ENCODE measurements around the gene CRYBA1. TPM values are rescaled to one million over a fixed set of nuclear protein-coding genes. Genes with fewer than 3 reads are reported as not detected.
A peak's percentile ranks its signal among the peaks of the same experiment; 100 is the strongest.

CRYBA1 gene
- total RNA-seq, 2 experiments from 2014 or later = not detected

GRCh38 chr17:29283496-29283895 lies 36.8 kb downstream of the CRYBA1 start:
- Histone ChIP-seq H3K4me3 (ENCODE audit: low read length) (no peak overlapping the region), H3K9me3 (ENCODE audit: control insufficient read depth in 1 of 2, insufficient read depth in 1 of 2, low read length in 2 of 2) (peaks cover 15 to 16% of the 10 kb centered on the region in 2 experiments), H3K27me3 (ENCODE audit: control insufficient read depth in 1 of 2, insufficient read depth in 2 of 2, low read length in 2 of 2) (no peaks in the 10 kb centered on the region), H3K27ac (ENCODE audit: low read depth in 1 of 2, low read length in 2 of 2) (no peak overlapping the region), H3K36me3 (ENCODE audit: insufficient read depth, low read length) (peaks cover 90% of the 10 kb centered on the region), H3K4me1 (ENCODE audit: insufficient read depth, low read length) (peaks cover 46% of the 10 kb centered on the region)
- Mint-ChIP-seq H3K27ac (peak overlapping the region; percentile 63), H3K9me3 (peaks cover 4% of the 10 kb centered on the region), H3K4me1 (ENCODE audit: low read depth) (peaks cover 57% of the 10 kb centered on the region), H3K4me3 (peak overlapping the region; percentile 65), H3K27me3 (no peaks in the 10 kb centered on the region), H3K36me3 (ENCODE audit: low read depth) (peaks cover 97% of the 10 kb centered on the region)
- ChIA-PET CTCF (interaction anchor here (1.0 kb wide), 2 partner anchors 7 to 10 kb away, joined by 3 read pairs; partner anchors contain the start of gene NUFIP2), POLR2A (no interaction called here)
- intact Hi-C loops (cut with DNase I, micrococcal nuclease) = no loop called here
- peak in 1 of 14 experiments; percentile 23 for DNase-seq
- peak; percentile 44 for ATAC-seq (ENCODE audit: poor library complexity)
- no peak for TF ChIP-seq CTCF (IDR thresholded peaks at IDR 0.05)

- peaks cover 4% of the 10 kb centered on the region for H3K9me3 Mint-ChIP-seq
- H3K36me3 ChIP-seq (ENCODE audit: insufficient read depth, low read length) = peaks cover 89% of the 10 kb centered on the region
- no peak overlapping the region for H3K4me3 ChIP-seq (ENCODE audit: low read length)
- H3K4me3 Mint-ChIP-seq = peak overlapping the region; percentile 65
- peaks cover 11 to 14% of the 10 kb centered on the region in 2 experiments for H3K9me3 ChIP-seq (ENCODE audit: control insufficient read depth in 1 of 2, insufficient read depth in 1 of 2, low read length in 2 of 2)
- intact Hi-C loops (cut with DNase I, micrococcal nuclease) = no loop called here
- no peak overlapping the region for H3K27ac ChIP-seq (ENCODE audit: low read depth in 1 of 2, low read length in 2 of 2)
- peaks cover 62% of the 10 kb centered on the region for H3K4me1 Mint-ChIP-seq (ENCODE audit: low read depth)
- peak; percentile 15 for TF ChIP-seq CTCF (IDR thresholded peaks at IDR 0.05)
- DNase-seq (no peak), ATAC-seq (ENCODE audit: poor library complexity) (no peak)
- peaks cover 51% of the 10 kb centered on the region for H3K4me1 ChIP-seq (ENCODE audit: insufficient read depth, low read length)
- CTCF ChIA-PET = interaction anchor here (1.0 kb wide), 2 partner anchors 7 to 10 kb away, joined by 3 read pairs; partner anchors contain the start of gene NUFIP2
- H3K27me3 Mint-ChIP-seq = no peaks in the 10 kb centered on the region
- POLR2A ChIA-PET = no interaction called here
- H3K36me3 Mint-ChIP-seq (ENCODE audit: low read depth) = peaks cover 97% of the 10 kb centered on the region
- no peaks in the 10 kb centered on the region for H3K27me3 ChIP-seq (ENCODE audit: control insufficient read depth in 1 of 2, insufficient read depth in 2 of 2, low read length in 2 of 2)
- H3K27ac Mint-ChIP-seq = peak overlapping the region; percentile 63
Measured at GRCh38 chr17:29283961-29284360, 37.3 kb downstream of the CRYBA1 start.

- ChIA-PET POLR2A (interaction anchor here (1.2 to 1.4 kb wide), 2 partner anchors 10 to 114 kb away, joined by 4 read pairs; no protein-coding TSS in a partner anchor), CTCF (interaction anchor here (0.7 to 2.9 kb wide), 5 partner anchors 36 to 143 kb away, joined by 3 to 17 read pairs (median 7); no protein-coding TSS in a partner anchor)
- TF ChIP-seq CTCF (IDR thresholded peaks at IDR 0.05) = no peak
- Mint-ChIP-seq H3K36me3 (ENCODE audit: low read depth) (peaks cover 82% of the 10 kb centered on the region), H3K27ac (peak overlapping the region; percentile 75), H3K27me3 (no peaks in the 10 kb centered on the region), H3K4me3 (peak overlapping the region; percentile 81), H3K9me3 (no peaks in the 10 kb centered on the region), H3K4me1 (ENCODE audit: low read depth) (peaks cover 76% of the 10 kb centered on the region)
- H3K27me3 ChIP-seq (ENCODE audit: control insufficient read depth in 1 of 2, insufficient read depth in 2 of 2, low read length in 2 of 2) = no peaks in the 10 kb centered on the region
- H3K4me1 ChIP-seq (ENCODE audit: insufficient read depth, low read length) = peaks cover 47% of the 10 kb centered on the region
- no peaks in the 10 kb centered on the region for H3K9me3 ChIP-seq (ENCODE audit: control insufficient read depth in 1 of 2, insufficient read depth in 1 of 2, low read length in 2 of 2)
- H3K4me3 ChIP-seq (ENCODE audit: low read length) = no peak overlapping the region
- ATAC-seq (ENCODE audit: poor library complexity) (no peak), DNase-seq (no peak)
- no peak overlapping the region for H3K27ac ChIP-seq (ENCODE audit: low read depth in 1 of 2, low read length in 2 of 2)
- intact Hi-C loops (cut with DNase I, micrococcal nuclease) = loop anchor here (2.0 to 5.0 kb wide), 2 partner anchors 37 to 338 kb away; partner anchors contain the start of gene PHF12 (in 1 of the 2)
- peaks cover 49% of the 10 kb centered on the region for H3K36me3 ChIP-seq (ENCODE audit: insufficient read depth, low read length)
Measured at GRCh38 chr17:29289852-29290251, 43.2 kb downstream of the CRYBA1 start.
